ENCODE measurements around the gene SYNGR3.
"Not testable (repeated sequence)": the region's sequence is repeated elsewhere in the genome, so short reads cannot be mapped to it uniquely, and the experiment has no call there.

SYNGR3 gene

DNA sequence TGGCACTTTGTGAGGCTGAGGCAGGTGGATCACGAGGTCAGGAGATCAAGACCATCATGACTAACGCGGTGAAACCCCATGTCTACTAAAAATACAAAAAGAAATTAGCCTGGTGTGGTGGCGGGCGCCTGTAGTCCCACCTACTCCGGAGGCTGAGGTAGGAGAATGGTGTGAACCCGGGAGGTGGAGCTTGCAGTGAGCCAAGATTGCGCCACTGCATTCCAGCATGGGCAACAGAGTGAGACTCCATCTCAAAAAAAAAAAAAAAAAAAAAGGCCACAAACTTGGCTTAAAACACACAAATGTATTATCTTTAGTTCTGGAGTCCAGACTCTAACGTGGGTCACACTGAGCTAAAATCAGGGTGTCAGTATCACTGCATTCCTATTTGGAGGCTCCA is 22.0 kb downstream of the SYNGR3 start:
- DNase-seq, result not testable (repeated sequence)

DNA sequence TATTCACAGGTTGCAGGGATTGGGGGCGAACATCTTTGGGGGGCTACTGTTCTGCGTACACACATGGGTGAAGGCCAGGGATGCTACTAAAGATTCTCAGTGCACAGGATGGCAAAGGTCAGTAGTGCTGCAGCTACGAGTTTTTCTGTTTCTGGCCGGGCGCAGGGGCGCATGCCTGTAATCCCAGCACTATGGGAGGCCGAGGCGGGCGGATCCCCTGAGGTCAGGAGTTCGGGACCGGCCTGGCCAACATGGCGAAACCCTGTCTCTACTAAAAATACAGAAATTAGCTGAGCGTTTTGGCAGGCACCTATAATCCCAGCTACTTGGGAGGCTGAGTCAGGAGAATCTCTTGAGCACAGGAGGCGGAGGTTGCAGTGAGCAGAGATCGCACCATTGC is 23.8 kb downstream of the SYNGR3 start:
- no peak for DNase-seq

DNA sequence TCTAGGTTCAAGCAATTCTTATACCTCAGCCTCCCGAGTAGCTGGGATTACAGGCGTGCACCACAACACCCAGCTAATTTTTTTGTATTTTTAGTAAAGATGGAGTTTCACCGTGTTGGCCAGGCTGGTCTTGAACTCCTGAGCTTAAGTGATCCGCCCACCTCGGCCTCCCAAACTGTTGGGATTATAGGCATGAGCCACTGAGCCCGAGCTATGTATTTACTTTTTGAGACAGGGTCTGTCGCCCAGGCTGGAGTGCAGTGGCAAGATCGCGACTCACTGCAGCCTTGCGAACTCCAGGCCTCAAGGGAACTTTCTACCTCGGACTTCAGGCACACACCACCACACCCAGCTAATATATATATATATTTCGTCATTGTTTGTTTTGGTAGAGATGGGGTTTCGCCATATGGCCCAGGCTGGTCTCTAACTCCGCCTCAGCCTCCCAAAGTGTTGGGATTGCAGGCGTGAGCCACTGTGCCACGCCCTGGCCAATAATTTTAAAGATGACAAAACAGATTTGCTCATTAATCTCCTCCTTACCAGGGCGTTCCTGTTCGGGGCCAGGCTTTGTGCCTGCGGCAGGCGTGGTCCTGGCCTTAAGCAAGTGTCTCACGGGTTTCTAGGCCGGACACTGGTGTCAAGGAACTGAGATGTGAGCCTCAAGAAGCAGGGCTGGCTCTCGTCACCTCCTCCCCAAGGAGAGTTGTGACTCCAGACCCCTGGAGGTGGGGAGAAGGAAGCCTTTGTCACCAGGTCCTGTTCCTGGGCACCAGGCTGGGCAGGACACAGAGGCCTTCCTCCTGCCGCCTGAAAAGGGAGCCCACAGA is 25.6 kb downstream of the SYNGR3 start:
- no peak for DNase-seq

DNA sequence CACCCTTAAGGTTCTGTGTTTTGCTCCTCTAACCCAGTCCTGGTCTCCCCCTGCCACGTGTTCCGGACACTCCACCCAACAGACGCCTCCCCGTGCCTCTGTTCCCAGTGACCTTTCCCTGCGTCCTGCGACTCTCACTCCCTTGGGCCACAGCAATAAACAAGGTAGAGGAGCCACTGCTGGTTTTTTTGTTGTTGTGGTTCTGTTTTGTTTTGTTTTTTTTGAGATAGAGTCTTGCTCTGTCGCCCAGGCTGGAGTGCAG is 26.1 kb downstream of the SYNGR3 start:
- DNase-seq, result no peak

DNA sequence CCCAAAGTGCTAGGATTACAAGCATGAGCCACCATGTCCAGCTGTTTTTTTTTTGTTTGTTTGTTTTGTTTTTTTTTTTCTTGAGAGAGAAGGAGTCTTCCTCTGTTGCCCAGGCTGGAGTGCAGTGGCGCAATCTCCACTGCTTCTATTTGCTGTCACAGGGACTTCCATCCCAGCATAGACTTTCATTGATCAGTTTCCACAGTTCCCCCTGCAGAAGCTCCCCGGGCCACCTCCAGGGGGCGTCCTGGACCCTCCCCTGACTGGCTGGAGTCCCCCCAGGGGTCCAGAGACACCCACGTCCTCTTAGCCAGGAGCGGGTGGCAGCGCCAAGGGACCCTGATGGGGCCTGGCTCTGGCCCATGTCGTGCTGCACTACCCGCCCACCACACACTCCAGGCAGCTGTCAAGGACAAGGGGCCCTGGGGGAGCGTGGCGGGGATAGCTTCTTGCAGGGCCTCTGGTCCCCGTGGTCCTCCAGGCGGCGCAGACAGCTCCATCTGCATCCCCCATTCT is 26.7 kb downstream of the SYNGR3 start:
- no peak for DNase-seq

DNA sequence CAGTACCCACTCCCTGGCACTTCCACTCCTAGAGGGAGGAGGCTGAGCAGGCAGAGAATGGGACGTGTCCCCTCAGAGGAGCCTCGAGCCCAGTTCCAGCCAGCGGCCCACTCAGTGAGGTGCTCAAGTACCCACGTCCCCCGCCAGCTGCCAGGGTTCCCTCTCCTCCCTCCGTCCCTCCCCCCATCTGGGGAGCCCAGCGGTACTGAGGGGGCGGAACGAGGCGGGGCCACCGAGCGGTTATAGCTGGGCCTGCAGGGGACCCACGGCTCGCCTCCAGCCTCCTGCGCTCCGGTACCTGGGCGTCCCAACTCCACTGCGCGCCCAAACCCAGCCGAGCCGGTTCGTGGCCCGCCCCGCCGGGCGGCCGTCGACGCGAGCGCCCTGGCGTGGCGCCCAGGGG is 29.7 kb downstream of the SYNGR3 start, which contains the start of gene NPW:
Gene NPW, plus strand, starts transcription at position 268 of the 403 bp plus-strand sequence.
- no peak for DNase-seq

DNA sequence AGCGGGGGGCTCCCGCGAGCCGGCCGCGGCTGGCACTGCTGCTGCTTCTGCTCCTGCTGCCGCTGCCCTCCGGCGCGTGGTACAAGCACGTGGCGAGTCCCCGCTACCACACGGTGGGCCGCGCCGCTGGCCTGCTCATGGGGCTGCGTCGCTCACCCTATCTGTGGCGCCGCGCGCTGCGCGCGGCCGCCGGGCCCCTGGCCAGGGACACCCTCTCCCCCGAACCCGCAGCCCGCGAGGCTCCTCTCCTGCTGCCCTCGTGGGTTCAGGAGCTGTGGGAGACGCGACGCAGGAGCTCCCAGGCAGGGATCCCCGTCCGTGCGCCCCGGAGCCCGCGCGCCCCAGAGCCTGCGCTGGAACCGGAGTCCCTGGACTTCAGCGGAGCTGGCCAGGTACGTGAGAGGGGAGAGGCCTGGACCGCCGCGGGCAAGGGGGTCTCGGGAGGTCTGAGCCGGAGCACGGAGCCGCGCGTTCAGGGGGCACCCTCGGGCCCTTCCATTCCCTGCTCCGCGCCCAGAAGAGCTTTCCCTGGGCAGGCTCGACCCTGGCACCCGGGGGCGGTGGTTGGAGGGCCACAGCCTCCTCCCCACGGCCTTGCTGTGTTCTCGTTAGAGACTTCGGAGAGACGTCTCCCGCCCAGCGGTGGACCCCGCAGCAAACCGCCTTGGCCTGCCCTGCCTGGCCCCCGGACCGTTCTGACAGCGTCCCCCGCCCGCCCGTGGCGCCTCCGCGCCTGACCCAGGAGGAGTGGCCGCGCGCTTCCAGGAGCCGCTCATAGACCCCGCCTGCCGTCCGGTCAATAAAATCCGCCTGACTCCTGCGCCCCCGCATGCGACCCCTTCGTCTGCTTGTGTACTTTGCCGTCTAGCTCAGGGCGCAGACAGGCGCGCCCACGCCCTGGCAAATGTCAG is 30.4 kb downstream of the SYNGR3 start:
- DNase-seq, result no peak

DNA sequence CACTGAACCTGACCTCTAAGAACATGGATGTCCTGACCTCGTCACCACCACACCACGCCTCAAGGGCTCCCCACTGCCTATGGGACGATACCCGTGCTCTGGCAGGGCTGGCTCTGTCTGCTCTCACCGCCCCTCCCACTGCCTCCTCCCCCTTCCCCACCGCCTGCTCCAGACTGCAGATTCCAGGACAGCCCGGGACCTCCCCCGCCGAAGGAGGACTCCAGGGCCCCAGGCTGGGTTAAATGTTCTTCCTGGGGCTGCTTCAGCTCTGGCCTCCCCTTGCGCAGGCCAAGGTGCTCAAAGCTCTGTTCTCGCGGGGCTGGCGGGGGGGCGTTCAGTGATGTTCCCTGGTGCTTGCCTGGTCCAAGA is 32.9 kb downstream of the SYNGR3 start:
- peak; percentile 97 for DNase-seq

DNA sequence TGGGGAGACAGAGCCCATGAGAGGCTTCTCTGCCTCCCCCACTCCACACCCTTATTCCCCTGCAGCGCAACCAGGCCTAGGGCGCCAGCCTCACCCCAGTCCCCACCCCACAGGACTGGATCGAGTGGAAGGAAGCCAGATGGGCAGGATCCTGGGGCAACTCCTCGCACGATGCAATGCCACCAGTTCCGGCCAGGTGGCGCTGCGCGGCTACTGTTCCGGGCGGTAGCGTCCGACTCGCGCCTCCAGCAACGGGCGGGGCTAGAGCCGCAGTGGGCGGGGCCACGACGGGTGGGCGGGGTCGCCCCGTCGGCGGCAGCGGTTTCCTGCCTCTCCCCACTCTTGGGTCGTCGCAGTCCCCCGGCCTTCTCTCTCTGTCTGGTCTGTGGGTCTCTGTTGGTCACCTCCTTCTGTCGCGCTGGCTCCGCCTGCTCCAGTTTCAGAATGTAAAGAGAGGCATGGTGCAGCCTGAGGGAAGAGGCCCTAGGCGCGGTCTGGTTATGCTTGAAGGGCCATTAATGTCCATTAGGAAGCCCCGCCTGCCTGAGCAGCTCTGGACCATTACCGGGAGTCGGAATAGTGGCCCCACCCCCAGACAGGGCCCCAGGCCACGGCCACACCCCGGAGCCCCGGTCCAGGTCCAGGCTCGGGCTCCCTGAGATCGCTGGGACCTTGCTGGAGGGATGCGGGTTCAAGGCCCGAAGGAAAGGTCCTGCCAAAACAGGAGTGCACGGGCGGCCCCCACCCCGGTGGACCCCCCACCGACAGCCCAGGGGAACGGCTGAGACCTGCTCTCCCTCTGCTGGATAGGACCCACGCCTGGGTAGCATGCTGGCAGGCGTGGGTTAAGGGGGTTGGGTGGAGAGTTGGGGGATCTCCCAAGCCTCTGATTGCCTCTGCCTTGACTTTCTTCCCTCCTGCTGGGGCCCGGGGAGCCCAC is 33.6 kb downstream of the SYNGR3 start:
- peak; percentile 97 for DNase-seq

DNA sequence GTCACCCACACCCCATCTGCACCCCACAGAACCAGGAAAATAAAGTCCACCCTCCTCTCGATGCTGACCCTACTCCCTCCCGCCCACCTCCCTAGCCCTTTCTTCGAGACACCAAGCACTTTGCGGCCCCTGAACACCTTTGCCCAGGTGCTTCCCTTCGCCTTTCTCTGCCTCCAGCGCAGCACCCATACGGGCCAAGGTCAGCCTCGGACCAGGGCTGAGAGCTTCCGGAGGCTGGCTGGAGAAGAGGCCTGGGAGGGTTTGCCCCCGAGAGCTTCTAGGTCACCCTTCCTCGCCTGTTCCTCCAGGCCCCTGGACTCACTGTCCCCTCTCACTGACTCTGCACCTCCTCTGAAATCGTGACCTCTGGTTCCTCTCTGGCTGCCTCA is 34.3 kb downstream of the SYNGR3 start:
- DNase-seq, result no peak

DNA sequence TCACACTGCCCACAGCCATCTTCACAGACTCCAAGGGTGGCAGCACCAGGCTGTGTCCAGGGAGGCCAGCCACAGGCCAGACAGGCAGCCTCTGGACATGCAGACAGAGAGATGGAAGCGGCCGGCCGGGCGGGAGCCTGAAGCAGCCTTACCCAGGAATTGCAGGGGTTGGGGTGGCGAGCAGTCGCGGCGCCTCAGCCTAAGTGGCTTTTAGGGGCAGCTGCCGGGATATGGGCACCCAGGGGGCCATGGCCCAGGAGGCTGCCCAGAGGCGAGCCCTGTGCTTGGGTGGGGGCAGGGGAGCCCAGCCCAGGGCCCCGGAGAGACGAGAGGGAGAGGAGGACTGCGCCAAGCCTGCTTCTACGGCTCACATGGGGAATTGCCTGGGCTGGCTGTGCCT is 35.5 kb downstream of the SYNGR3 start:
- no peak for DNase-seq

DNA sequence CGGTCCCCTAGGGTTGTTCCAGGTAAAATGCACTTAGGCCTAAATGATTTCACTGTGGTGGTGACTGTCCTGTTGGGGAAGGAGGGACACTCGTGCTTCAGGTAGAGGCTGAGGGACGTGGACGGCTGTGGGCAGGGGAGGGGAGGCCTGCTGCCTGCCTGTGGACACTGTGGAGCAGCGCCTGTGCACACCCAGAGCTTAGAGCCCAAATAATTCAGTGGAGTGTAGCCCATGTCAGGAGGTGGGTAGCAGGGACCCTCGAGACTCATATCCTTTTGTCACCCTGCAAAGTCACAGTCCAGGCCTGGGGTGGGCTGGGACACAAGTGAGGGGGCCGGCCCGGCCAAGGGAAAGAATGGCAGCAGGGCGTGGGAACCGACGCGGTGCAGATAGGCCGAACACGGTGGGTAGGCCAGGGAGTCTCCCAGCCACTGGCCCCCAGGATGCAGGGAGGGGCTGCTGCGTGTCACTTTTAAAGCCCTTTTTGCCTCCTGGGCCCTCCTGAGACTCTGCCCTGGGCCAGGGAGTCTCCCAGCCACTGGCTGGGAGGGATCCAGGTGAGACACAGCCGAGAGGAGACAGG is 36.2 kb downstream of the SYNGR3 start:
- no peak for DNase-seq

DNA sequence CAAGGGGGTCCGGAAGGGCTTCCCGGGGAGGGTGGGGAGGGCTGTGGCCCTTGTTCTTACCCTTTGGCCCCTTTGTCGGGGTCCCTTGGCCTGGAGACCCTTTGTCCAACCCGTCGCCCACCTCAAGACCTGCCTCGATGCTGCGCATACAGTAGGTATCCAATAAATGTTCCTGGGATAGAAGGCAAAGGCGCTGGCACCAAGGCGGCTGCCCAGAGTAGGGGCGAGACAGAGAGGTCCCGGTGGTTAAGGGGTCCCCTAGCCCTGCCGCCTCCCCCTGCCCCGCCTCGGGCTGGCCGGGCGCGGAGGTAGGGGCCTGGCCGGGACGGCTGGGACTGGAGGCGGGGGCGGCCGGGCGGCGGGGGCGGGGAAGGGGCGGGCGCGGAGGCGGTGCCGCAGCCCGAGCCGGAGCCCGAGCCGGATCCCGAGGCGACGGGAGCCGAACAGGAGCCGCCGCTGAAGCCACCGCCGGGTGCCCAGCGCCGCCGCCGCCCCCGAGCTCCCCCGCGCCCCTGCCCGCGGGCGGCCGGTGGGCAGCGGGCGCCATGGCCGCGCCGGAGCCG is 36.8 kb downstream of the SYNGR3 start, which contains the start of gene NHERF2:
Gene NHERF2, plus strand, starts transcription at position 442 of the 563 bp plus-strand sequence. Its CDS starts 104 bp downstream, at position 546.
- no peak for DNase-seq

DNA sequence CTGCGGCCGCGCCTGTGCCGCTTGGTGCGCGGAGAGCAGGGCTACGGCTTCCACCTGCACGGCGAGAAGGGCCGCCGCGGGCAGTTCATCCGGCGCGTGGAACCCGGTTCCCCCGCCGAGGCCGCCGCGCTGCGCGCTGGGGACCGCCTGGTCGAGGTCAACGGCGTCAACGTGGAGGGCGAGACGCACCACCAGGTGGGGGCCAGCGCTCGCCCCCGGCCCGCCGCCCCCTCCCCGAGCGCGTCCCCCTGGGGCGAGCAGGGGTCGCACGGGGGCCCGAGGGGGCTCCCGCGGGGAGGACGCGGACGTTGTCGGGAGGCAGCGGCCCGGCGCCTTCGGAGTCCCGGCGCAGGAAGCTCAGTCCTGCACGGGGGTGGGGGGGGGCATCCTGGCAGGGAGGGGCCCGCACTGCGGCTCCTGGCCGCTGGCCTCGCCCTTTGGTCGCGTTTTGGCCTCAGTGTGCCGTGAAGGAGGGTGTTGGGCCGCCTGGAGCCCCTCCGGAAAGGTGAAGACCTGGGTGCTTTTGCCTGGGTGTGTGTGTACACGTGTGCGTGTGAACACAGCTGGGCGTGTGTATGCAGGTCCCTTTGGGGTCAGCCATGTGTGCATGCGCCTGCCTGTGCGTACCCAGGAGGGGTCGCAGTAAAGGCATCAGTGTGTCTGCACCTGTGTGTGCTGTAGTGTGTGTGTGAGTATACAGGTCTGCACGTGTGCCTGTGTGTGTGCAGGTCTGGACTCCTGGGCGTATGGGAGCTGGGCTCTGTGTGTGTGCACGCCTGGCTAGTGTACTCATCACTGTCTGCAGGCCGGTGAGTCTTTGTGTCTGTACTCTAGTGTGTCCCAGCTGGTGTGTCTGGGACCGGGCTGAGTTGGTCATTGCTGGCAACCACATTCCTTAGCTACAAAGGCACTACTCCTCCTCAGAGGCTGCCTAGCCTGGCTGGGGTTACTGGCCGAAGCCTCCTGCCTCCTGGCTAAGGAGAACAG is 37.5 kb downstream of the SYNGR3 start:
- peak; percentile 88 for DNase-seq

DNA sequence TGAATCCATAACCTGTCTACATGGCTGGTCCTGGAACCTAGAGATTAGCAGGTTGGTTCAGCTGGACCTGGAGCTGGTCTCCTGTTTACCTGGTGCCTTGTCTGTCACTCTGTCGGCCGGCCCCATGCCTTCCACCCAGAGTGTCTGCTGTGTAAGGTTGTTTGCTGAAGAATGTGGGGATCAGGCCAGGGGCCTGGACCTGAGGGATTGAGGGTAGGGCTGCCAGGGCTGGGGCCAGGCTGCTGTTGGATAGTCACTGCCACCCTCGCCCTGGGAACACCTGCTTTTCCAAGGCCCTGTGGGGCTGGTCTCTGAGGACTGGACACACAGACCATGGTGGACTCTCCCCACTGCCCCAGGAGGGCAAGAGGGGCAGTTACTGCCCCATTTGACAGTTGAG is 38.4 kb downstream of the SYNGR3 start:
- DNase-seq, result no peak

DNA sequence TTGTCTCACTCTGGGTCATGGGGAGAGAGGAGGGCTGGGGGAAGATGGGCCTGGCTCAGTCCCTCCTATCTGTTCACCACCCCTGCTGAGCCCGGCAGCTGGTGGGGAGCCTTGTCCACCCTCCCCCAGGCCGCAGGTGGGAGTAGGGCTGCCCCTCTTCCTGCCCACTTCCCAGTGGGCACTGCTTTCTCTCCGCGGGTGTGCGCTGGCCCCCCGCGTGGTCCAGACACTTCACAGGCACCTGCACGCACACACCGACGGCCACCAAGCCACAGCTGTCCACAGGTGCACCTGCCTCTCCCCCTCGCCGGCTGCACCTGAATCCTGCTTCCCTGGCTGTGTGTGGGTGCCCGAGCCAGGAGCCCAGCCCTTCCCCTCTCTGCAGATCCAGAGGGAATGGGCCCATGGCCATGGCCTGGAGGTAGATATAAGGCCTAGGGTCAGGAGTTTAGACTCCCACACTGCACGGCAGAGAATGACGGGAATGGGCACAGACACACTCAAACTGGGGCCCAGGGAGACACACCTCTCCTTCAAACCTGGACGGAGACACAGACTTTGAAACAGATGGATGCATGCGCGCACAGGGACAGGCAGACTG is 39.0 kb downstream of the SYNGR3 start:
- DNase-seq, result no peak

DNA sequence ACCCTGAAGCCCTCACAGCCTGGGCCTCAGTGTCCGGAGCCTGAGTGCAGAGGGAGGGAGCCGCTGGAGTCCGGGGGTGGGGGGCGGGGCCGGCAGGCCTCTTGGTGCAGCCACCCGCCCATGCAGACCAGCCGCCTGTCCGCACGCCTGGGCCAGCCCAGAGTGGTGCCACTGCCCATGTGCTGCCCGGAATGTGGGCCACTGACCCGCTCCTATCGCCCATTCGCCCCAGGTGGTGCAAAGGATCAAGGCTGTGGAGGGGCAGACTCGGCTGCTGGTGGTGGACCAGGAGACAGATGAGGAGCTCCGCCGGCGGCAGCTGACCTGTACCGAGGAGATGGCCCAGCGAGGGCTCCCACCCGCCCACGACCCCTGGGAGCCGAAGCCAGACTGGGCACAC is 39.6 kb downstream of the SYNGR3 start:
- DNase-seq, result no peak

DNA sequence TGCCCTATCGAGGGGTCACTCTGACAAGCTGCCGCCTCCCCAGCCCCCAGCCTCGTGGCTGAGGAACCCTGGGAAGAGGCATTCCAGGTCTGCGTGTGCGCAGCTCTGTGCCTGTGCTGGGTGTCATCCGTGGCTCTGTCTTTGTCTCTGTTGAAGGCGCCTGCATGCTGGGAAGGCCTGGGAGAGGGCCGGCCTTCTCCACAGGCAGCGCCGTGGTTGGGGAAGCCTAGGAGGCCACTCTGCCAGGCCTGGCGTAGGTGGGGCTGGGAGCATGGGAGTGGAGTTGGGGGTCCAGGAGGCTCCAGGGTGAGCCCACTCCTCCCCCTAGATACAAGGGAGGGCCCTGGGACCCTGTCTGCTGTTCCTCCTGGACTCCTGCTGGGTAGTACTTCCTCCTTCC is 40.3 kb downstream of the SYNGR3 start:
- no peak for DNase-seq

DNA sequence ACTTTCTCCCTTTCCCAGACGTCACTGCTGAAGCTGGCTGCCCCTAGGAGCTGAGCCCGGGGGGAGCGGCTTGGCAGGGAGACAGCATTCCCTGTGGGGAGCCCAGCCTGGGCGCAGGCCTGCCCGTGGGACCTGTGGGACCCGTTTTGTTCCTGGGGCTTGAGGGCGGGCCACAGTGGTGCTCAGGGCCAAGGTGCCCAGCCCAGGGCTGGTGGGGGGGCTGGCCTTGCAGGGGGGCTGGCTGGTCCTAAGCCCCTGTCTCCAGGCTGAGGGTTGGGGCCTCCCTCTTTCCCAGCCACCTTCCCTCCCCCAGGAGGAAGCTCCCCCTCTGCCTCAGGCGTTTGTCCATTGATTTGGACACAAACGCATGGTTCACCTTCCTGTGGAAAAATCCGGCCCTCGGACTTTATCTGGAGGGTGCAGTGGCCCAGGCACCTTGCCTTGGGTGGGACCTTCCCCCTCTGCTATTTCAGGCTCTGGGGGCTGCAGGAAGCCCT is 41.4 kb downstream of the SYNGR3 start:
- no peak for DNase-seq
